Brain microvascular endothelial cell (primary cell): Measurements from ENCODE around the gene LIX1.

Experiments
- DNase-seq: peaks from one replicate; pipeline ENCODE4 v3.0.0-alpha.2; 2020
- H3K27ac ChIP-seq: fragments of 250-450 bp; sonication (Bioruptor Pico); 2 replicates; pipeline ENCODE4 v1.5.1; 2020; ENCODE audit warnings: mild to moderate bottlenecking, moderate library complexity
- H3K27me3 ChIP-seq: fragments of 250-450 bp; sonication (Bioruptor Pico); replicated peaks from 2 replicates; pipeline ENCODE4 v1.5.1; 2020; ENCODE audit warnings: mild to moderate bottlenecking
- H3K36me3 ChIP-seq: fragments of 250-450 bp; sonication (Bioruptor Pico); replicated peaks from 2 replicates; pipeline ENCODE4 v1.5.1; 2020; ENCODE audit warnings: mild to moderate bottlenecking
- H3K4me3 ChIP-seq: 2 replicates; pipeline ENCODE4 v1.5.1; 2011; ENCODE audit warnings: low read depth, mild to moderate bottlenecking, control low read depth, low read length, moderate library complexity
- CTCF ChIP-seq: IDR thresholded peaks from 2 replicates; pipeline ENCODE4 v1.5.1; 2011; ENCODE audit warnings: low read depth, mild to moderate bottlenecking, moderate library complexity, low read length, control low read depth, inconsistent platforms; ENCODE audit errors: missing control alignments
- in situ Hi-C: cut with HindIII; loops from 2 replicates; pipeline ENCODE4 v1.10.0; 2017; ENCODE audit warnings: low sequenced_read_pairs, low pct_ligation_motif_present

The LIX1 gene

GRCh38 chr5:97106216-97106581 lies 36.2 kb downstream of the LIX1 start:
- Histone ChIP-seq H3K27ac (no peak overlapping the region), H3K27me3 (no peaks in the 10 kb centered on the region), H3K4me3 (no peak overlapping the region), H3K36me3 (no peaks in the 10 kb centered on the region)
- no peak for DNase-seq
- no peak for TF ChIP-seq CTCF
- in situ Hi-C loops: no loop called here

GRCh38 chr5:97105501-97106215 lies 36.8 kb downstream of the LIX1 start:
- Histone ChIP-seq H3K27me3 (no peaks in the 10 kb centered on the region), H3K36me3 (no peaks in the 10 kb centered on the region), H3K27ac (no peak overlapping the region), H3K4me3 (no peak overlapping the region)
- in situ Hi-C loops: no loop called here
- DNase-seq: no peak
- TF ChIP-seq CTCF: no peak

GRCh38 chr5:97102010-97102470 lies 40.4 kb downstream of the LIX1 start:
- Histone ChIP-seq H3K4me3 (no peak overlapping the region), H3K27me3 (no peaks in the 10 kb centered on the region), H3K27ac (no peak overlapping the region), H3K36me3 (no peaks in the 10 kb centered on the region)
- DNase-seq: no peak
- in situ Hi-C loops: no loop called here
- TF ChIP-seq CTCF: no peak

GRCh38 chr5:97101189-97101910 lies 41.1 kb downstream of the LIX1 start:
- in situ Hi-C loops: no loop called here
- Histone ChIP-seq H3K27ac (no peak overlapping the region), H3K4me3 (no peak overlapping the region), H3K27me3 (no peaks in the 10 kb centered on the region), H3K36me3 (no peaks in the 10 kb centered on the region)
- no peak for TF ChIP-seq CTCF
- peak; percentile 7 for DNase-seq

GRCh38 chr5:97100476-97100875 lies 41.9 kb downstream of the LIX1 start:
- H3K27ac ChIP-seq: no peak overlapping the region
- no peaks in the 10 kb centered on the region for H3K36me3 ChIP-seq
- no peak for TF ChIP-seq CTCF
- in situ Hi-C loops: no loop called here
- no peak for DNase-seq
- H3K4me3 ChIP-seq: no peak overlapping the region
- no peaks in the 10 kb centered on the region for H3K27me3 ChIP-seq
